Stimulated activated CD8-positive, alpha-beta memory T cell treated with anti-CD3 and anti-CD28 coated beads, Interleukin-4, amount 100 ng/mL, for 1 hour (primary cell): ENCODE data around the gene MRAP.
A peak's percentile ranks its signal among the peaks of the same experiment; 100 is the strongest.
"Not testable (repeated sequence)": the region's sequence is repeated elsewhere in the genome, so short reads cannot be mapped to it uniquely, and the experiment has no call there.

ENCODE experiments used
- DNase-seq, 2 donors: peaks; one replicate each; pipeline ENCODE4 v3.0.0-alpha.2; 2020; ENCODE audit warnings: low read depth in 2 of 2, low spot score in 1 of 2

Gene MRAP

GRCh38 chr21:32298658-32299081 is at the start of gene MRAP:
Gene MRAP, plus strand, starts transcription at chr21:32298855. Its CDS starts 117 bp downstream, at chr21:32298972.
- DNase-seq = no peak

DNA sequence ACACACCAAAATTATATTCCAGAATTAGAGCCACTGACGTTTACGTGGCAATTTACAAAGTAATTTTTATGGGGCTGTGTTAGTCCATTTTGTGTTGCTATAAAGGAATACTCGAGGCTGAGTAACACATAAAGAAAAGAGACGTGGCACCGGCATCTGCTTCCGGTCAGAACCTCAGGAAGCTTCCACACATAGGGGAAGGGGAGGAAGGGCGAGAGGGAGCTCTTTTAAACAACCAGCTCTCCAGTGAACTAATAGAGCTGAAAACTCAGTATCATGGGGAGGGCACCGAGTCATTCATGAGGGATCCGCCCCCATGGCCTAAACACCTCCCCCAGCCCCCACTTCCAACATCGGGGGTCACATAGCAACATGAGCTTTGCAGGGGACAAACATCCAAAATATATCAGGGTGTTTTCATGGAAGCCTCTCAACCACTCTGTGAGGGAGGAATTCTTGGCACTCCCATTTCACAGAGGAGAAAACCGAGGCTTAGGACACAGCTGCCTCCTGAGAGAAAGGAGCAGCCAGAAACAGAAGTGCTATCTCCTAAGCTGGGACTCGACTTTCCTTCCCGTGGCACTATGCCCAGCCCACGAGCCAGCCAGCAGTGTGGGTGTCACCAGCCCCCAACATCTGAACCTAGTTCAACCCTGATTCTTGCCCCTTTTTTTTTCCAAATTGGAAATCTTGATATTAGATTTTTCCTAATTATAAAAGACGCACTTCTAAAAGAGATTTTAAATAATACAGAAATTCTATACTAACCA is 49.0 kb upstream of the MRAP start:
- no peak for DNase-seq

DNA sequence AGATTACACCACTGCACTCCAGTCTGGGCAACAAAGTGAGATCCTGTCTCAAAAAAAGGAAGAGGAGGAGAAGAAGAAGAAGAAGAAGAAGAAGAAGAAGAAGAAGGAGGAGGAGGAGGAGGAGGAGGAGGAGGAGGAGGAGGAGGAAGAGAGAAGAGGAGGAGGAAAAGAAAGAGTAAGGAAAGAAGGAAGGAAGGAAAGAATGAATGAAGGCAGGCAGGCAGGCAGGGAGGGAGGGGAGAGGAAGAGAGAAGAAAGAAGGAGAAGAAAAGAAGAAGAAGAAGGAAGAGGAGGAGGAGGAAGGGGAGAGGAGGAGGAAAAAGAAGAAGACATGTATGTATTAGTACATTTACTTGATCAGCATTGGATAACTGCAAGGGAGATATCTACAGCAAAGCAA is 46.5 kb upstream of the MRAP start:
- DNase-seq = no peak

- DNase-seq = no peak
Measured at GRCh38 chr21:32253215-32253641, 45.4 kb upstream of the MRAP start.

GRCh38 chr21:32256251-32256650 is 42.4 kb upstream of the MRAP start:
- DNase-seq = no peak

DNA sequence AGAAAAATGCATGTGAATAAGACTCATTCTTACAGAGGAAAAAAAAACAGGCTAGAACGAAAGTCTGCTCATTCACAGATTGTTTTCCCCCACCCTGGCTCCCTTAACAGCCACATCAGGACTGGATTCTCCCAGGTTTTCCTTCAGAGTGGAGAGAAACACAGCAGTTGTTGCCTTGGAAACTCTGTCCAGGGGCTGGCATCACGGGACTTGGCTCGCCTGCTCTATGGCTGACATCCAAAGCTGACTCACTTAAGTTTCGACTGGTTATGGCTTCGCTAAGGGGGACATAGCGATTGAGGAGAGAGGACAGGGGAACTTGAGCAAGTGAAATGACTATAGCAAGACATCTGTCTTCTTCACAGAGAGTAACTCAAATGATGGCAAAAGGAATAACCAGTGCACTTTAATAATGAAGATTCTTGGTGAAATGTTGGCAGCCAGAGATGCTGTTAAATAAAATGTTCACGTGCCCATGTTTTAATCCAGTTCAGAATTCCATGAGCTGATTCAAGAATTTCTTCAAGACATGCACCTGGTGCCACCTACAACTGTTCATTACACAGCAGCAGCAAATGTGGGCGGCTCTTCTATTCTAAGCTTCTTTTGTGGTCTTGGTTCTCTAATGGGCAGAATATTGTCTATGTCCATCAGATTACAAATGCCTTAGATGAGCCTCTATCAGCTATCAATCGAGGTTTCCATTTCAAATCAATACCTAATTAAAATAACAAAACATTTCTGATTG is 41.6 kb upstream of the MRAP start:
- no peak for DNase-seq

- DNase-seq = no peak
Measured at GRCh38 chr21:32257962-32258785, 40.5 kb upstream of the MRAP start.

GRCh38 chr21:32258786-32259048 is 39.9 kb upstream of the MRAP start:
- DNase-seq = not testable (repeated sequence)

DNA sequence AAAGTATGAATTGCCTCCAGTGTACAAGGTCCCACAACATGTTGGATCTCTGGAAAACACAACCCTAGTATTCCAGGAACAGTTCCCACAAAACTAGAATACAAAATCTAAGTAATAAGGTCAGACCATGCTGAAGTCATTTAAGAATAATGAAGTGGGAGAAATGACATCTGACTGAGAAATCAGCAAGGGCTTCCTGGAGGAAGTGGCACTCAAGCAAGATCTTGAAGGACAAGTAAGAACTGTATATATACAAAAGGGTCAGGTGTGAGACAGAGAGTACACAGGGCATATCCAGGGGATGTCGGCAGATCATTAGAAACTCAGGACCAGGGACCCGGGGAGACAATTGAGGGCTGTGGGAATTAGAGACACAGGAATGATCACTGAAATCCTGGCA is 38.5 kb upstream of the MRAP start:
- DNase-seq = no peak

GRCh38 chr21:32261929-32262328 is 36.7 kb upstream of the MRAP start:
- DNase-seq = no peak

- not testable (repeated sequence) for DNase-seq
Measured at GRCh38 chr21:32265321-32265720, 33.3 kb upstream of the MRAP start.

DNA sequence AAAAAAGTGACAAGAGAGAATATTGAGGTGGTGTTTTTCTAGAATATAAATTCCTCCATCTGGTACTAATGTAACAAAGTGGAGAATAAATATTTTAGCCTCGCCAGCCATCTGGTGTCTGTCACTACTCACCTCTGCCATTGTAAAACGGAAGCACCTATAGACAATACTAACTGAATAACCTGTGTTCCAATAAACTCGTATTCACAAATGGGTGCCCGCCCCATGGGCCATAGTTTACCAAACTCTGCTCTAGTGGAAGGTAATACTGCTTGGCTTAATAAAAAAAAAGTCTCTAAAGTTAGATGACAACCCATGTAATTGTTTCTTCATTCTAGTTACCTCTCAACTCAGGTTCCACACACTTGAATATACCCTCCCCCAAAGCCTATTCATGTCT is 27.9 kb upstream of the MRAP start:
- DNase-seq = no peak

DNA sequence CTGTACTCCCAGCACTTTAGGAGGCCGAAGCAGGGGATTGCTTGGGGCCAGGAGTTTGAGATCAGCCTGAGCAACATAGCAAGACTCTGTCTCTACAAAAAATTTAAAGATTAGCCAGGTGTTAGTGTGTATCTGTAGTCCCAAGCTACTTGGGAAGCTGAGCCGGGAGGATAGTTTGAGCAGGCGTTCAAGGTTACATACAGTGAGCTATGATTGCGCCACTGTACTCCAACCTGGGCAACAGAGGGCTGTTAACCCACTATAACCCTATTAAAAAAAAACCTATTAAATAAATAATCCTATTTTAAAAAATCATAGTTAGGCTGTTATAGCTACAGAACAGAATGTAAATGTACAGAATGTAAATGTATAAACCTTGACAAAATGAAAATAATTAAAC is 22.0 kb upstream of the MRAP start:
- no peak for DNase-seq

DNA sequence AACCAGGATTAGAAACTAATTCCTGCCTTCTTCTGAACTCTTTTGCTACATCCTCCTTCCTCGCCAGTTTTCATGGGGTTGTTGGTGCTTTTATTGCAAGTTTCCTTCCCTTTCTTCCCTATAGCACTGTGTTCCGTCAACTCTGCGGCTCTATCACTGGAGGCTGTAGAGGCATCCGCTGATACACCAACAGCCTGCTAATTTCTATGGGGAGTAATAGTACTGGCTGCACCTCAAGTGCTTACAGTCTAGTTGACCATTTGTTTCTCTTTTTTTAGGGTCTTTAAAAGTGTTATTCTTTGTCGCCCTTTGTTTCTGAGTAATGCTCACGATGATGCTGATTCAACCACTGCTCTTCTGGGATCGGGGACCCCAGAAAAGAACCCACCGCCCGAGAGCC is 20.6 kb upstream of the MRAP start:
- DNase-seq = no peak

GRCh38 chr21:32278518-32279376 is 19.9 kb upstream of the MRAP start, which contains the start of gene MIS18A:
Gene MIS18A, minus strand, starts transcription at chr21:32279049. Its CDS starts 35 bp downstream, at chr21:32279014.
- DNase-seq = peak; percentile 96 to 97

- DNase-seq = no peak
Measured at GRCh38 chr21:32279377-32279680, 19.3 kb upstream of the MRAP start.

DNA sequence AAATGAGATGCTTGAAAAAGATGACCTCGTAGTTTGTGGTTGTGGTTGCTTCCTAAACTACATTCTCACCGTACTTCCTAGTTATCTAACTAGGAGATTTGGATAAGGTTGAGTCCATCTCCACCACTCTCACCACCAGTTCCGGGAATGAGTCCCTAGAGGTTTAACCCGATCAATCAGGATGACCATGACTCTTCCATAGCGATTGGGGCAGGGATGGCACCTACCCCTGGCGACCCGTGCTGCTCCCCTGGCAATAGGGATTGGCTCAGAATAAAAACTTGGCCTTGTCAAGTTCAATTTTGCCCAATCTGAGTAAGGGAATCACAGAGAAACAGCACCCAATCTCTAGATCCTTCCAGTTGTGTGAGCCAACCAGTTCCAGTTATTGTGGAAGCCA is 17.1 kb upstream of the MRAP start:
- no peak for DNase-seq

DNA sequence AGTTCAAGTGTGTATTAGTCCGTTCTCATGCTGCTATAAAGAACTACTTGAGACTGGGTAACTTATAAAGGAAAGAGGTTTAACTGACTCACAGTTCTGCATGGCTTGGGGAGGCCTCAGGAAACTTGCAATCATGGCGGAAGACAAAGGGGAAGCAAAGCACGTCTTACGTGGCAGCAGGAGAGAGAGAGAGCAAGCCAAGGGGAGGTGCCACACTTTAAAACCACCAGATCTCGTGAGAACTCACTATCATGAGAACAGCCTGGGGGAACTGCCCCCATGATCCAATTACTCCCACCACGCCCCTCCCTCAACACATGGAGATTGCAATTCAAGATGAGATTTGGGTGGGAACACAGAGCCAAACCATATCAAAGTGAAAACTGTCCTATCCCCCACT is 15.7 kb upstream of the MRAP start:
- no peak for DNase-seq

- DNase-seq = no peak
Measured at GRCh38 chr21:32285476-32285875, 13.2 kb upstream of the MRAP start.

- no peak for DNase-seq
Measured at GRCh38 chr21:32297449-32297848, 1.2 kb upstream of the MRAP start.

- no peak for DNase-seq
Measured at GRCh38 chr21:32298148-32298559, 501 bp upstream of the MRAP start.
